Loucy (cell line): Measurements from ENCODE around the gene ZNF823.

Source experiments
- H2AFZ ChIP-seq: fragments of 200-600 bp; sonication (generic); 2 replicates; pipeline ENCODE4 v1.6.0; 2016; ENCODE audit warnings: antibody characterized with exemption, mild to moderate bottlenecking, low read length, moderate library complexity
- H3F3A ChIP-seq: fragments of 200-600 bp; 2 replicates; pipeline ENCODE4 v1.6.0; 2016; ENCODE audit warnings: antibody characterized with exemption, low read depth, mild to moderate bottlenecking
- H3K27me3 ChIP-seq: fragments of 200-600 bp; sonication (generic); 2 replicates; pipeline ENCODE4 v1.6.1; 2014; ENCODE audit warnings: low read length, mild to moderate bottlenecking; ENCODE audit not compliant: insufficient read depth, poor library complexity, severe bottlenecking
- H3K36me3 ChIP-seq: fragments of 200-600 bp; sonication (generic); 2 replicates; pipeline ENCODE4 v1.6.1; 2016; ENCODE audit warnings: low read length; ENCODE audit not compliant: insufficient read depth
- H3K4me1 ChIP-seq: fragments of 200-600 bp; sonication (generic); 2 replicates; pipeline ENCODE4 v1.5.1; 2014; ENCODE audit warnings: low read length, mild to moderate bottlenecking; ENCODE audit not compliant: insufficient read depth, poor library complexity, severe bottlenecking
- H3K4me2 ChIP-seq: fragments of 200-600 bp; sonication (generic); 2 replicates; pipeline ENCODE4 v1.6.0; 2014; ENCODE audit warnings: antibody characterized with exemption, low read length, low read depth, mild to moderate bottlenecking; ENCODE audit not compliant: poor library complexity, severe bottlenecking
- H3K4me3 ChIP-seq: fragments of 200-600 bp; sonication (generic); 2 replicates; pipeline ENCODE4 v1.5.1; 2014; ENCODE audit warnings: low read length, mild to moderate bottlenecking, mixed read lengths; ENCODE audit not compliant: poor library complexity, severe bottlenecking
- H3K79me2 ChIP-seq: fragments of 200-600 bp; sonication (generic); 2 replicates; pipeline ENCODE4 v1.6.1; 2014; ENCODE audit warnings: low read length; ENCODE audit not compliant: insufficient read depth
- H3K9ac ChIP-seq: fragments of 200-600 bp; sonication (generic); 2 replicates; pipeline ENCODE4 v1.6.0; 2014; ENCODE audit warnings: mild to moderate bottlenecking, low read depth, low read length, moderate library complexity; ENCODE audit not compliant: poor library complexity, severe bottlenecking
- H3K9me2 ChIP-seq: fragments of 200-600 bp; sonication (generic); replicated peaks from 2 replicates; pipeline ENCODE4 v1.6.1; 2016; ENCODE audit warnings: low read depth, low read length, mixed read lengths
- H3K9me3 ChIP-seq: fragments of 200-600 bp; sonication (generic); 2 replicates; pipeline ENCODE4 v1.6.1; 2014; ENCODE audit warnings: mild to moderate bottlenecking, antibody characterized with exemption, low read length, low read depth; ENCODE audit not compliant: insufficient read depth
- H4K20me1 ChIP-seq: fragments of 200-600 bp; sonication (generic); 2 replicates; pipeline ENCODE4 v1.6.0; 2014; ENCODE audit warnings: antibody characterized with exemption, low read length, mild to moderate bottlenecking; ENCODE audit not compliant: insufficient read depth, poor library complexity, severe bottlenecking
- EZH2phosphoT487 ChIP-seq: fragments of 200-600 bp; IDR thresholded peaks from 2 replicates; pipeline ENCODE4 v1.6.1; 2018; ENCODE audit warnings: antibody characterized with exemption, mild to moderate bottlenecking, moderate library complexity, borderline replicate concordance
- TF ChIP-seq, protein P1 (sequence below): fragments of 200-600 bp; sonication (generic); conservative IDR thresholded peaks from 2 replicates; pipeline ENCODE4 v1.5.1; 2014; ENCODE audit warnings: mild to moderate bottlenecking, antibody characterized with exemption, low read length

ZNF823 gene

DNA sequence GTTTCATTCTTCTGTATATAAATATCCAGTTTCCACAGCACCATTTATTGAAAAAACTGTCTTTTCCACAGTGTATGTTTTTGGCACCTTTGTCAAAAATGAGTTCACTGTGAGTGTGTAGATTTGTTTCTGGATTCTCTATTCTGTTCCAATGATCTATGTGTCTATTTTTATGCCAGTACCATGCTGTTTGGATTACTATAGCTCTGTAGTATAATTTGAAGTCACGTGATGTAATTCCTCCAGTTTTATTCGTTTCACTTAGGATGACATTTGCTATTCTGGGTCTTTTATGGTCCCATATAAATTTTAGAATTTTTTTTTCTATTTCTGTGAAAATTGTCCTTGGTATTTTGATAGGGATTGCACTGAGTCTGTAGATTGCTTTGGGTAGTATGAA is 11.0 kb upstream of the ZNF823 start:
- TF ChIP-seq, protein P1, sequence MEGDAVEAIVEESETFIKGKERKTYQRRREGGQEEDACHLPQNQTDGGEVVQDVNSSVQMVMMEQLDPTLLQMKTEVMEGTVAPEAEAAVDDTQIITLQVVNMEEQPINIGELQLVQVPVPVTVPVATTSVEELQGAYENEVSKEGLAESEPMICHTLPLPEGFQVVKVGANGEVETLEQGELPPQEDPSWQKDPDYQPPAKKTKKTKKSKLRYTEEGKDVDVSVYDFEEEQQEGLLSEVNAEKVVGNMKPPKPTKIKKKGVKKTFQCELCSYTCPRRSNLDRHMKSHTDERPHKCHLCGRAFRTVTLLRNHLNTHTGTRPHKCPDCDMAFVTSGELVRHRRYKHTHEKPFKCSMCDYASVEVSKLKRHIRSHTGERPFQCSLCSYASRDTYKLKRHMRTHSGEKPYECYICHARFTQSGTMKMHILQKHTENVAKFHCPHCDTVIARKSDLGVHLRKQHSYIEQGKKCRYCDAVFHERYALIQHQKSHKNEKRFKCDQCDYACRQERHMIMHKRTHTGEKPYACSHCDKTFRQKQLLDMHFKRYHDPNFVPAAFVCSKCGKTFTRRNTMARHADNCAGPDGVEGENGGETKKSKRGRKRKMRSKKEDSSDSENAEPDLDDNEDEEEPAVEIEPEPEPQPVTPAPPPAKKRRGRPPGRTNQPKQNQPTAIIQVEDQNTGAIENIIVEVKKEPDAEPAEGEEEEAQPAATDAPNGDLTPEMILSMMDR = no peak
- TF ChIP-seq EZH2phosphoT487 = no peak
- no peaks in the 10 kb centered on the region for H4K20me1 ChIP-seq
- no peaks in the 10 kb centered on the region for H3K27me3 ChIP-seq
- no peak overlapping the region for H3K4me2 ChIP-seq
- H2AFZ ChIP-seq = no peak overlapping the region
- no peaks in the 10 kb centered on the region for H3K79me2 ChIP-seq
- H3K9ac ChIP-seq = no peak overlapping the region
- H3K4me3 ChIP-seq = no peak overlapping the region
- no peaks in the 10 kb centered on the region for H3F3A ChIP-seq
- H3K36me3 ChIP-seq = no peaks in the 10 kb centered on the region
- no peaks in the 10 kb centered on the region for H3K4me1 ChIP-seq
- H3K9me3 ChIP-seq = peaks cover 16% of the 10 kb centered on the region; the same call in 1 of the 2 replicates
- no peaks in the 10 kb centered on the region for H3K9me2 ChIP-seq

DNA sequence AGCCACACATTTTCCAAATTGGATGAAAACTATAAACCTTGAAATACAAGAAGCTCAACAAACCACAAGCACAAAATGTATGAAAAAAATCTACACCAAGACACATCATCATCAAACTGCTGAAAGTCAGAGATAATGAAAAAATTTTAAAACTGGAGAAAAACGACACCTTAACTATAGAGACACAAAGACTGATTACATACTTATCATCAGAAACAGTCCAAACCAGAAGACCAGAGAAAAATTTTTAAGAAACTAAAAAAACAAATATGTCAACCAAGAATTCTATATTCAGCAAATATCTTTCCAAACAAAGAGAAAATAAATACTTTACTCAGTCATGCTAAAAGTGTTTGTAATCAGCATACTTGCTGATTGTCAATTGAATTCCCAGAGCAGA is 8.5 kb upstream of the ZNF823 start:
- H3K27me3 ChIP-seq = no peaks in the 10 kb centered on the region
- H3K9me3 ChIP-seq = peaks cover 12% of the 10 kb centered on the region; the same call in 1 of the 2 replicates
- H3K9me2 ChIP-seq = no peaks in the 10 kb centered on the region
- no peak overlapping the region for H3K9ac ChIP-seq
- no peaks in the 10 kb centered on the region for H4K20me1 ChIP-seq
- no peak overlapping the region for H2AFZ ChIP-seq
- TF ChIP-seq, protein P1 = no peak
- no peak for TF ChIP-seq EZH2phosphoT487
- no peak overlapping the region for H3K4me2 ChIP-seq
- no peaks in the 10 kb centered on the region for H3K79me2 ChIP-seq
- no peaks in the 10 kb centered on the region for H3K36me3 ChIP-seq
- H3F3A ChIP-seq = no peaks in the 10 kb centered on the region
- H3K4me1 ChIP-seq = no peaks in the 10 kb centered on the region
- no peak overlapping the region for H3K4me3 ChIP-seq

DNA sequence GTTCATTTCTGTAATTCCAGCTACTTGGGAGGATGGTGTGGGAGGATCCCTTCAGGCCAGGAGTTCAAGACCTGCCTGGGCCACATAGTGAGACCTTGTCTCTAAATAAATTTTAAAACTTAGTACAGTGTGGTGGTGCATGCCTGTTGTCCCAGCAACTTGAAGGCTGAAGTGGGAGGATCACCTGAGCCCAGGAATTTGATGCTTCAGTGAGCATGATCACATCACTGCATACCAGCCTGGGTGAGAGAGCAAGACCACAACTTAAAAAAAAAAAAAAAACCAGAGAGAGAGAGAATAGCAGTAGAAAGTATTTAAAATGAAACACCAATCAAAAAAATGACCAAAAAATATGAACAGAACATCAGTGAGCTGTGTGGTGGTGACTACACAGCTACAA is 7.1 kb upstream of the ZNF823 start:
- no peaks in the 10 kb centered on the region for H3K4me1 ChIP-seq
- H3K36me3 ChIP-seq = no peaks in the 10 kb centered on the region

More for the DNA sequence above, 7.1 kb upstream of the ZNF823 start:
- no peaks in the 10 kb centered on the region for H3K27me3 ChIP-seq
- H3K79me2 ChIP-seq = no peaks in the 10 kb centered on the region
- H3K4me3 ChIP-seq = no peak overlapping the region
- H3K4me2 ChIP-seq = no peak overlapping the region
- peaks cover 10% of the 10 kb centered on the region; the same call in 1 of the 2 replicates for H3K9me3 ChIP-seq
- H3F3A ChIP-seq = no peaks in the 10 kb centered on the region
- TF ChIP-seq EZH2phosphoT487 = no peak
- TF ChIP-seq, protein P1 = no peak
- H3K9ac ChIP-seq = no peak overlapping the region
- H4K20me1 ChIP-seq = no peaks in the 10 kb centered on the region
- H3K9me2 ChIP-seq = no peaks in the 10 kb centered on the region
- no peak overlapping the region for H2AFZ ChIP-seq
